Esophagus (tissue), 2 donors: ENCODE data around the gene CERS6. TPM values are rescaled to one million over a fixed set of nuclear protein-coding genes. Genes with fewer than 3 reads are reported as not detected.

ENCODE experiments used
- H3K27ac ChIP-seq, 2 donors: one replicate each; pipeline ENCODE4 v1.5.1; 2013; ENCODE audit warnings: low read depth in 2 of 2, mild to moderate bottlenecking in 2 of 2, inconsistent platforms in 1 of 2, low read length in 1 of 2, moderate library complexity in 1 of 2
- H3K27me3 ChIP-seq, 2 donors: one replicate each; pipeline ENCODE4 v1.6.1; 2013; ENCODE audit warnings: low read length in 2 of 2, control low read depth in 1 of 2, mild to moderate bottlenecking in 1 of 2; ENCODE audit not compliant: insufficient read depth in 2 of 2, control insufficient read depth in 1 of 2
- H3K36me3 ChIP-seq, 2 donors: one replicate each; pipeline ENCODE4 v1.6.1; 2013; ENCODE audit warnings: low read length in 1 of 2; ENCODE audit not compliant: control insufficient read depth in 2 of 2, insufficient read depth in 2 of 2
- H3K4me1 ChIP-seq, 2 donors: one replicate each; pipeline ENCODE4 v1.6.1; 2013; ENCODE audit warnings: low read length in 1 of 2; ENCODE audit not compliant: control insufficient read depth in 2 of 2, insufficient read depth in 2 of 2
- H3K4me3 ChIP-seq, 2 donors: one replicate each; pipeline ENCODE4 v1.5.1; 2013; ENCODE audit warnings: low read length in 2 of 2, mild to moderate bottlenecking in 2 of 2, low read depth in 1 of 2, moderate library complexity in 1 of 2
- H3K9me3 ChIP-seq, 2 donors: one replicate each; pipeline ENCODE4 v1.6.1; 2013; ENCODE audit warnings: mild to moderate bottlenecking in 2 of 2, low read depth in 1 of 2, low read length in 1 of 2, moderate library complexity in 1 of 2; ENCODE audit not compliant: control insufficient read depth in 2 of 2, insufficient read depth in 1 of 2
- WGBS, 2 donors: extraction: QIAGEN DNeasy Blood & Tissue Kit; methylation state at CpG; one replicate each; pipeline ENCODE4 v1.1.7; 2013; 5-methylcytosine and 5-hydroxymethylcytosine counted together
- polyA plus RNA-seq, 2 donors: library from polyadenylated mRNA; stranded (reverse); fragments of 200-250 nt; gene quantifications; one replicate each; pipeline ENCODE4 v1.2.3, GENCODE V29; 2013
- donor health status: healthy with polysubstance abuse.
- donor health status: Bipolar disorder and iron deficiency.

Gene CERS6
- polyA plus RNA-seq, 2 donors = 4.2 to 7.6 TPM

GRCh38 chr2:168635065-168635577 lies 179.0 kb downstream of the CERS6 start:
- no peak overlapping the region for H3K4me3 ChIP-seq
- H3K4me1 ChIP-seq = no peaks in the 10 kb centered on the region
- peak overlapping the region in 1 of 2 donors; percentile 24 for H3K27ac ChIP-seq
- H3K9me3 ChIP-seq = no peaks in the 10 kb centered on the region
- no peaks in the 10 kb centered on the region for H3K27me3 ChIP-seq
- H3K36me3 ChIP-seq = no peaks in the 10 kb centered on the region
- WGBS, 2 donors = 51 to 62% methylated on average over 3 of the region's 3 CpGs

DNA sequence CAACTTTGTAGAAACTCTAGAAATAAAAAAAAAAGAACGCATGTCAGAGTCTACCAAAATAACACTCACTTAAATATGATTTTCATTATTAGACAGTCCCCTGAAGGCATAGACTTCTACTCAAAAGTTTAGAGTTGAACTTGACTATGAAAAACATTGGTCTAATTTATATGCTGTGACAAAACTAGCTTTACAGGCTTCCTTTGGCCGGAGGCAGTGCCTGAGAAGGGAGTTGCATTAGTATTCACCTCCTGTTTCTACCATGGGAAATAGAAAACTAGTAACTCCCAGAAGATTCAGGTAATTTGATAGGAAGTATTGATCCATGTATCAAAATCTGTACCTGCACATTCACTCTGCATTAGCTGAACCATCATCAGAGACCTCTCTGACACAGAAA lies 182.9 kb downstream of the CERS6 start:
- Histone ChIP-seq H3K4me1 (no peaks in the 10 kb centered on the region), H3K4me3 (no peak overlapping the region), H3K27ac (no peak overlapping the region), H3K27me3 (no peaks in the 10 kb centered on the region), H3K36me3 (no peaks in the 10 kb centered on the region), H3K9me3 (no peaks in the 10 kb centered on the region)
- WGBS, 2 donors = 46 to 64% methylated on average over 2 of the region's 2 CpGs

DNA sequence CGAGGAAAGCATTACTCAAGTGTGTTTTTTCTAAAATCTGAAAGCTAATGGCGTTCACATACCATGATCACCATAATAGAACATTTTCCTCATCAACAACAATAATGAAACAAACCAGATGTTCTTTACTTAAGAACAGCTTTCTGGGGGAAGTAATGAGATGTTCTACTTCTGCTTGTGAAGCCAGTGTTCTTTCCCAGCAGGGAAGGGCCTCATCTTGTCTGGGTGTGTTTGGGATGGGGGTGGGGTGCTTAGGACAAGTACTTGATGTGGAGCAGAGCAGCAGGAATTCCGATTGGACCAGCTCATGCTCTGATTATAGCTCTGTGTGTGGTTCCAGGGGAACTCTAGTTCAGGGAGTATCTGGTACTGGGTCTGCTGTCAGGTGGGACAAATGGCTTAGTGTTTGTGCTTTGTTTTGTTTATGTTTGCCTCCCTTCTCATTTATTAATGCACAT lies 183.4 kb downstream of the CERS6 start:
- WGBS, 2 donors = 74 to 76% methylated on average over 3 of the region's 3 CpGs
- Histone ChIP-seq H3K9me3 (no peaks in the 10 kb centered on the region), H3K36me3 (no peaks in the 10 kb centered on the region), H3K4me1 (no peaks in the 10 kb centered on the region), H3K27ac (no peak overlapping the region), H3K4me3 (no peak overlapping the region), H3K27me3 (no peaks in the 10 kb centered on the region)

- H3K4me1 ChIP-seq = no peaks in the 10 kb centered on the region
- no peak overlapping the region for H3K4me3 ChIP-seq
- no peaks in the 10 kb centered on the region for H3K36me3 ChIP-seq
- H3K9me3 ChIP-seq = no peaks in the 10 kb centered on the region
- WGBS, 2 donors = 74 to 75% methylated on average over 3 of the region's 3 CpGs
- H3K27me3 ChIP-seq = no peaks in the 10 kb centered on the region
- H3K27ac ChIP-seq = no peak overlapping the region
These were observed 184.0 kb downstream of the CERS6 start for GRCh38 chr2:168640039-168640438.

DNA sequence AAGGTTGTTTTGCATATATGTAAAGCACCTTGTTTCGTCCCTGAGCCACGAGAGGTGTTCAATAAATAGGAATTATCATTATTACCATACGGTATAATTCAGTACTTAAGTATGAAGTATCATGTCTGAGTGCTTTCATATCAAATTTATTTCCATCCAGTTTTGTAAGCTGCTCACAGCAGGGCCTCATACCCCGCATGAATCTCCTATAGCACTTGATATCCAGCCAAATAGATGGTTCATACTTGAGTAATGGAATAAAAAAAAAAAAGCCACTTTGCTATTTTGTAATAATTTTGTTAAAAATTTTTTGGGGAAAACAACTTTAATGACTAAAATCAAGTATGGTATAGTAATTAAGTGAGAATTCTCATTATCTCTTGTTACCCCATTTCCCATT lies 185.6 kb downstream of the CERS6 start:
- H3K36me3 ChIP-seq = no peaks in the 10 kb centered on the region
- 92 to 95% methylated on average over 4 of the region's 4 CpGs for WGBS, 2 donors
- no peak overlapping the region for H3K4me3 ChIP-seq
- no peaks in the 10 kb centered on the region for H3K9me3 ChIP-seq
- no peaks in the 10 kb centered on the region for H3K27me3 ChIP-seq
- no peak overlapping the region for H3K27ac ChIP-seq
- no peaks in the 10 kb centered on the region for H3K4me1 ChIP-seq

DNA sequence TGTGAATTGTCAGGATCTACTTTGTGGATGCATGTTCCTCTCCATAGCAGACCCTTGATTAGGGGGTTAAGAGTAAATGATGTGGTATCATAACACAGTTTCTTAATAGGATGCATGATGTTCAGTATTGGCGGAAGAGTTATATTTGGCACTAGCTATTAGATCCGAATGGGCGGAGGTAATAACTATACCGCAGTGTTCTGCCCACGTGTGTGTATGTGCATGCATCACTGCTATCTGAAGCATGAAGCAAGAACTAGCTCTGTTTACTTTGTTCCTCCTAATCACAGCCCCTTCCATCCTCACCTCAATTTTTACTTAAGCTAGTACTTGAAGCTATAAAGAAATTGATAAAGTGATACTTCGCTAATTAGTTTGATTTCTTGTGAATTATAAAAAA lies 186.8 kb downstream of the CERS6 start:
- WGBS, 2 donors = 86 to 93% methylated on average over 6 of the region's 6 CpGs
- no peak overlapping the region for H3K4me3 ChIP-seq
- H3K9me3 ChIP-seq = no peaks in the 10 kb centered on the region
- H3K27ac ChIP-seq = no peak overlapping the region
- H3K4me1 ChIP-seq = no peaks in the 10 kb centered on the region
- H3K27me3 ChIP-seq = no peaks in the 10 kb centered on the region
- no peaks in the 10 kb centered on the region for H3K36me3 ChIP-seq

DNA sequence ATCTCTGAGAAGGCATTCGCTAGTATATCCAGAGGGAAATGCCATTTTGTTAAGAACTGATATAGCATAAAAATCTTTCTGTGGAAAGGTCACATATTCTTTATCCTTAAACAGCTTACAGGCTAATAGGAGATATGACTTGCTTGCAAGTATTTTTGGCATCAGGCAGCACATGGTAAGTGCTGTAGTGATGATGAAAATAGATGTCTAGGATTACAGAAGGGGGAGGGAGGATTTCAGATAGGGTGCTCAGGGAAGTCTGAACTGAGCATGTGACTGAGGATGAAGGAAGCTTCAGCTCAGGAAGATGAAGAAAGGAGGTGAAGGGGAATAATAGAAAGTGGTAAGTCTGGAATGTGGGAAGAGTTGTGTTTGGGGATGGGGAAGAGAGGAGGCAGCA lies 187.9 kb downstream of the CERS6 start:
- Histone ChIP-seq H3K27ac (no peak overlapping the region), H3K4me1 (no peaks in the 10 kb centered on the region), H3K27me3 (no peaks in the 10 kb centered on the region), H3K36me3 (no peaks in the 10 kb centered on the region), H3K4me3 (no peak overlapping the region), H3K9me3 (no peaks in the 10 kb centered on the region)
- 97 to 99% methylated on average over 1 of the region's 1 CpG for WGBS, 2 donors

DNA sequence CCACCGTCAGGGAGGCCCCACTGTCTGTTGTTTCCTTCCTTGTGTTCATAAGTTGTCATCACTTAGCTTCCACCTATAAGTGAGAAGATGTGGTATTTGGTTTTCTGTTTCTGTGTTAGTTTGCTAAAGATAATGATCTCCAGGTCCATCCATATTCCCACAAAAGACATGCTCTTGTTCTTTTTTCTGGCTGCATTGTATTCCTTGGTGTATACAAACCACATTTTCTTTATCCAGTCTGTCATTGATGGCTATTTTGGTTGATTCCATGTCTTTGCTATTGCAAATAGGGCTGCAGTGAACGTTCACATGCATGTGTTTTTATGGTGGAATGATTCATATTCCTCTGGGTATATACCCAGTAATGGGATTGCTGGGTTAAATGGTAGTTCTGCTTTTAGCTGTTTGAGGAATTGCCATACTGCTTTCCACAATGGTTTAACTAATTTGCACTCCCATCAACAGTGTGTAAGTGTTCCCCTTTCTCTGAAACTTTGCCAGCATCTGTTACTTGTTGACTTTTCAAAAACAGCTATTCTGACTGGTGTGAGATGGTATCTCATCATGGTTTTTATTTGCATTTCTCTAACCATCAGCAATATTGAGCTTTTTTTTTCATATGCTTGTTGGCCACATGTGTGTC lies 189.7 kb downstream of the CERS6 start:
- Histone ChIP-seq H3K36me3 (no peaks in the 10 kb centered on the region), H3K27ac (no peak overlapping the region), H3K9me3 (no peaks in the 10 kb centered on the region), H3K27me3 (no peaks in the 10 kb centered on the region), H3K4me1 (no peaks in the 10 kb centered on the region), H3K4me3 (no peak overlapping the region)
- 79 to 93% methylated on average over 2 of the region's 2 CpGs for WGBS, 2 donors

DNA sequence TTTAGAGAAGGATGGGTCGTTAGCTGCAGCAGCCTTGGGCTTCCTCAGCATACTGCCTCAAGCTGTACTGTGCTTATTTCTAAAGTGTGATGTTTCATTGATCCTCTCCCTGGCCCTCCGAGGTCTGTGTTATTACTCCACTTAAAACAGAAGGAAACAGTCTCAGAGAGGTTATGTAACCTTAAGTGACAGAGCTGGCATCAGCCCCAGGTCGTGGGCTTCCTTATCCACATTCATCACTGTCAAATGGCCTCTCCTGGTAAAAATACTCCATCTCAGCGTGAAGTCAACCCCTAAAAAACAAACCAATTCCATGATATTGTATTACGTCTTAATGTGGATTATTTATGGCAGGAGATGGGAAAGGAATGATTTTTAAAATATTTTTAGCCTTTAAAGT lies 193.0 kb downstream of the CERS6 start:
- WGBS, 2 donors = 37 to 47% methylated on average over 5 of the region's 5 CpGs
- no peaks in the 10 kb centered on the region for H3K4me1 ChIP-seq
- H3K9me3 ChIP-seq = no peaks in the 10 kb centered on the region
- no peaks in the 10 kb centered on the region for H3K27me3 ChIP-seq
- no peaks in the 10 kb centered on the region for H3K36me3 ChIP-seq
- no peak overlapping the region for H3K4me3 ChIP-seq
- H3K27ac ChIP-seq = no peak overlapping the region

DNA sequence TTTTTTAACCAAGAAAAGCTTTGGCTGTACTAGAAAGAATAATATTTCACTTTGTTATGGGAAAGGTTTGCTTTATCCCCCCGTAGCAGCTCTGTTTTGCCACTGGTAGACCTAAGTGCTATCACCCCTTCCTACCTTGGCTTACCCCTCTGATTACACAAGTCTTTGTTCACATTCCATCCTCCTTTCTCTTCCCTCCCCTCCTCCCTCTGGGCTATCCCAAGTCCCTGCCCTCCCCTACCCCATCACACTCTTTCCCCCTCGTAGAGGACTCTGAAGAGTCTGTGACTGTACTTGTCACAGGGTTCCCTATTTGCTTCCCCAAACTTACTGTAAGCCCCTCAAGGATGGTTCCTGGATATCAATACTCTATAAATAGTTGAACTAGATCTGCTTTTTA lies 193.5 kb downstream of the CERS6 start:
- H3K9me3 ChIP-seq = no peaks in the 10 kb centered on the region
- no peaks in the 10 kb centered on the region for H3K4me1 ChIP-seq
- no peak overlapping the region for H3K4me3 ChIP-seq
- no peaks in the 10 kb centered on the region for H3K27me3 ChIP-seq
- 74 to 78% methylated on average over 2 of the region's 2 CpGs for WGBS, 2 donors
- H3K36me3 ChIP-seq = no peaks in the 10 kb centered on the region
- H3K27ac ChIP-seq = no peak overlapping the region
